Measurements from ENCODE around the gene ELL.

Gene ELL

DNA sequence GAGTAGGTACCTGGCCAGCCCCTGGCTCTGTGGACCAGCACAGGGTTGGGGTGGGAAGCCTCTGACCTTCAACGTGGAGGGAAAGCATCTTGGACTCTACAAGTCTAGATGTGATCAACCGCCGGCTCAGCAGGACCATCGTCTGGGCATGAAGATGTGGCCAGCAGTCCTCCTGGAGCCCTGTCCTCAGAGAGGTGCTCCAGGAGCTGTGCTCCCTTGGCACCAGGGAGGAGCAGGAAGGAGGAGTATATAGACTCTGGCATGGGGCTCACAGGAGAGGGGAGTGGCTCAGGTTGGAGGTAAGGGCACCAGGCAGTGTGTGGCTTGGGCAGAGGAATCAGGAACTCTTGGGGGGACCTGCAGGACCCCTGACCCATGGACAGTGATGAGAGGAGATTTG is 65.6 kb downstream of the ELL start:
- no peak for DNase-seq (ENCODE audit: low read depth in 1 of 2, low spot score in 1 of 2)
- TF ChIP-seq SPI1 (IDR thresholded peaks at IDR 0.05; ENCODE audit: borderline replicate concordance, low read depth): no peak
- H3K27me3 ChIP-seq (ENCODE audit: insufficient read depth, poor library complexity, severe bottlenecking): no peaks in the 10 kb centered on the region
- H3K27ac ChIP-seq (replicated peaks): no peak overlapping the region
- H3K4me3 ChIP-seq (replicated peaks; ENCODE audit: insufficient read depth, low read length): no peak overlapping the region

DNA sequence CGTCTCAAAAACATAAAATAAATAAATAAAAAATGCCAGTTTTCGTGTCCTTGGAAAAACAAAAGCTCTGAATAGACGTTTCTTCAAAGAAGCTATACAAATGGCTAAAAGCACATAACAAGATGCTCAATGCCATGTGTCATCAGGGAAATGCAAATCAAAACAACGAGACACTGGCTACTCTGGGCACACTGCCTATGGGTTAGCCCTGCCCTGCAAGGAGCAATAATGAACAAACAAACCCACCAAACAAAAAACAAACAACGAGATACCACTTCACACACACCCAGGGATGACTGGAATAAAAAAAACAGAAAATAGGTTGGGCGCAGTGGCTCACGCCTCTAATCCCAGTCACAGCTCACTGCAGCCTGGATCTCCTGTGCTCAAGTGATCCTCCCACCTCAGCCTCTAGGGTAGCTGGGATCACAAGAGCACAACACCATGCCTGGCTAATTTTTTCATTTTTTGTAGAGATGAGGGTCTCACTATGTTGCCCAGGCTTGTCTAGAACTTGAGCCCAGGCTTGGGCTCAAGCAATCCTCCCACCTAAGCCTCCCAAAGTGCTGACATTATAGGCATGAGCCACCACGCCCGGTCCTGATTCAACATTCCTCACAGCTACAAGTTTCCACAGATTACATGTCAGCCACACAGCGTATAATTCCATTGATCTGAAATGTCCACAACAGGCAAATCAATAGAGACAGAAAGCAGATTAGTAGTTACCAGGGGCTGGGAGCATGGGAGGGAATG is 68.4 kb downstream of the ELL start:
- TF ChIP-seq, protein P1, sequence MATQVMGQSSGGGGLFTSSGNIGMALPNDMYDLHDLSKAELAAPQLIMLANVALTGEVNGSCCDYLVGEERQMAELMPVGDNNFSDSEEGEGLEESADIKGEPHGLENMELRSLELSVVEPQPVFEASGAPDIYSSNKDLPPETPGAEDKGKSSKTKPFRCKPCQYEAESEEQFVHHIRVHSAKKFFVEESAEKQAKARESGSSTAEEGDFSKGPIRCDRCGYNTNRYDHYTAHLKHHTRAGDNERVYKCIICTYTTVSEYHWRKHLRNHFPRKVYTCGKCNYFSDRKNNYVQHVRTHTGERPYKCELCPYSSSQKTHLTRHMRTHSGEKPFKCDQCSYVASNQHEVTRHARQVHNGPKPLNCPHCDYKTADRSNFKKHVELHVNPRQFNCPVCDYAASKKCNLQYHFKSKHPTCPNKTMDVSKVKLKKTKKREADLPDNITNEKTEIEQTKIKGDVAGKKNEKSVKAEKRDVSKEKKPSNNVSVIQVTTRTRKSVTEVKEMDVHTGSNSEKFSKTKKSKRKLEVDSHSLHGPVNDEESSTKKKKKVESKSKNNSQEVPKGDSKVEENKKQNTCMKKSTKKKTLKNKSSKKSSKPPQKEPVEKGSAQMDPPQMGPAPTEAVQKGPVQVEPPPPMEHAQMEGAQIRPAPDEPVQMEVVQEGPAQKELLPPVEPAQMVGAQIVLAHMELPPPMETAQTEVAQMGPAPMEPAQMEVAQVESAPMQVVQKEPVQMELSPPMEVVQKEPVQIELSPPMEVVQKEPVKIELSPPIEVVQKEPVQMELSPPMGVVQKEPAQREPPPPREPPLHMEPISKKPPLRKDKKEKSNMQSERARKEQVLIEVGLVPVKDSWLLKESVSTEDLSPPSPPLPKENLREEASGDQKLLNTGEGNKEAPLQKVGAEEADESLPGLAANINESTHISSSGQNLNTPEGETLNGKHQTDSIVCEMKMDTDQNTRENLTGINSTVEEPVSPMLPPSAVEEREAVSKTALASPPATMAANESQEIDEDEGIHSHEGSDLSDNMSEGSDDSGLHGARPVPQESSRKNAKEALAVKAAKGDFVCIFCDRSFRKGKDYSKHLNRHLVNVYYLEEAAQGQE (IDR thresholded peaks at IDR 0.05; ENCODE audit: insufficient replicate concordance, low read depth): no peak
- TF ChIP-seq SPI1 (IDR thresholded peaks at IDR 0.05; ENCODE audit: borderline replicate concordance, low read depth): no peak
- Histone ChIP-seq H3K4me3 (replicated peaks; ENCODE audit: insufficient read depth, low read length) (no peak overlapping the region), H3K27ac (replicated peaks) (no peak overlapping the region), H3K27me3 (ENCODE audit: insufficient read depth, poor library complexity, severe bottlenecking) (no peaks in the 10 kb centered on the region)
- DNase-seq (ENCODE audit: low read depth in 1 of 2, low spot score in 1 of 2): no peak

DNA sequence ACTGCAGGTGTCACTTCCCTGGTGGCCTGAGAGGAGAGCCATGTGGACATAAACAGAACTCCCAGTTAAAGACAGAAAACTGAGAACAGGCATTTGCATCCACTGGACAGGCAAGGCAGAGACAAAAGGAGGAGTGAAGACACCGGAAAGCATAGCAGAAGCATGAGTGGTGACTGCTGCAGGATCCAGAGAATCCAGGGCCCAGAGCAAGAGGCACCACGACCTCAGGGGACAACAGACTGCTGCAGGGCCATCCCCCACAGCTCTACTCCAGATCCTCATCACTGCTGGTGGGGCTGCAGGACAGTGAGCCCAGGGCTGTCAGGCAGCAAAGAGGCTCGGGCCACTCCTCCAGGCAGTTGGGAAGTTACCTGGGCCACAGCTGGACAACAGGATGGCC is 69.5 kb downstream of the ELL start:
- no peak overlapping the region for H3K27ac ChIP-seq (replicated peaks)
- DNase-seq (ENCODE audit: low read depth in 1 of 2, low spot score in 1 of 2): no peak

DNA sequence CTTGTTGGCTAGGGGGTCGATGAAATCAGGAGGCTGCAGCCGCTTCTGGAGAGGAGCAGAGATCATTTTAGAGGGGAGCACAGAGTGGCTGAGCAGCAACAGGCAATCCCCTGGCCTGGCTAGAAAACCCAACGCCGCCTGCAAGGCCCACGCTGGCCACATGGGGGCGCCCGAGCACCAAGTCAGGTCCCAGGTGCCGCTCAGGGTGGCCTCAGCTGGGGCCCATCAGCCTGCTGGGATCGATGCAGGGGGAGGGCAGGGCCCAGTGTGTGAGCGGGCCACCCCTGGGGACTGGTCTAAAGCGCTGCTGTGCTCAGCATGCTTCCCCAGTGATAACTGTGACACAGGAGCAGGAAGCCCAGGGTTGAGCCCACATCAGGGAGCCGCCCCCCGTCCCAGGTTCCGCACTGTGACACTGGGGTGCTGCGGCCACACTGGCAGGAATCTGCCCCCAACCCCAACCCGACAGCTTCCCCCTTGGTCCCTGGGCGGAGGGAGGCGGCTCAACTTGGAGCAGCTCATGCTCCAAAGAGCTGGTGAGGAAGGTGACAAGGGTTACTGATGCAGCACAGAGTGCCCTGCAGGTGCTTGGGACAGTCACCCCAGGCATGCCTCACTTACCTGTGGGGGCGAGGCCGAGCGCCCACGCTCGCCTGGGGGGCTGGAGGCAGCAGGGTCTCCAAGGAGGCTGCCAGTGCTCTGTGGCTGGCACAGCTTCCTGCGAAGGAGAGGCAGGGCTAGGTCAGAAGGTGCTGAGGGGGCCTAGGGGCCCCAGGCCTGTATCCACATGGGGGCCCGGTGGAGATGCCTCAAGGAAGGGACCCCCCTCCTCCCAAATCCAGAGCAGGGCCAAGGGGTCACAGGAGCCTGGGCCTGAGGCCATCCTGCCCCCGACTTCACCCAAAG is 70.7 kb downstream of the ELL start:
- no peak for TF ChIP-seq GABPA (IDR thresholded peaks at IDR 0.05; ENCODE audit: low read depth)
- TF ChIP-seq POLR2AphosphoS5 (IDR thresholded peaks at IDR 0.05; ENCODE audit: low read depth): peak; percentile 6; the same call in 1 of the 2 replicates
- TF ChIP-seq, protein P2, sequence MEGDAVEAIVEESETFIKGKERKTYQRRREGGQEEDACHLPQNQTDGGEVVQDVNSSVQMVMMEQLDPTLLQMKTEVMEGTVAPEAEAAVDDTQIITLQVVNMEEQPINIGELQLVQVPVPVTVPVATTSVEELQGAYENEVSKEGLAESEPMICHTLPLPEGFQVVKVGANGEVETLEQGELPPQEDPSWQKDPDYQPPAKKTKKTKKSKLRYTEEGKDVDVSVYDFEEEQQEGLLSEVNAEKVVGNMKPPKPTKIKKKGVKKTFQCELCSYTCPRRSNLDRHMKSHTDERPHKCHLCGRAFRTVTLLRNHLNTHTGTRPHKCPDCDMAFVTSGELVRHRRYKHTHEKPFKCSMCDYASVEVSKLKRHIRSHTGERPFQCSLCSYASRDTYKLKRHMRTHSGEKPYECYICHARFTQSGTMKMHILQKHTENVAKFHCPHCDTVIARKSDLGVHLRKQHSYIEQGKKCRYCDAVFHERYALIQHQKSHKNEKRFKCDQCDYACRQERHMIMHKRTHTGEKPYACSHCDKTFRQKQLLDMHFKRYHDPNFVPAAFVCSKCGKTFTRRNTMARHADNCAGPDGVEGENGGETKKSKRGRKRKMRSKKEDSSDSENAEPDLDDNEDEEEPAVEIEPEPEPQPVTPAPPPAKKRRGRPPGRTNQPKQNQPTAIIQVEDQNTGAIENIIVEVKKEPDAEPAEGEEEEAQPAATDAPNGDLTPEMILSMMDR (IDR thresholded peaks at IDR 0.05; ENCODE audit: insufficient read depth, low read length): peak; percentile 80
- TF ChIP-seq SPI1 (IDR thresholded peaks at IDR 0.05; ENCODE audit: borderline replicate concordance, low read depth): no peak
- Histone ChIP-seq H3K4me3 (replicated peaks; ENCODE audit: insufficient read depth, low read length) (no peak overlapping the region), H3K27ac (replicated peaks) (no peak overlapping the region), H3K27me3 (ENCODE audit: insufficient read depth, poor library complexity, severe bottlenecking) (no peaks in the 10 kb centered on the region)
- peak in 1 of 2 experiments; percentile 79 for DNase-seq (ENCODE audit: low read depth in 1 of 2, low spot score in 1 of 2)

More for the DNA sequence above, 69.5 kb downstream of the ELL start:
- H3K4me3 ChIP-seq (replicated peaks; ENCODE audit: insufficient read depth, low read length): no peak overlapping the region
- no peaks in the 10 kb centered on the region for H3K27me3 ChIP-seq (ENCODE audit: insufficient read depth, poor library complexity, severe bottlenecking)
- TF ChIP-seq, protein P1 (IDR thresholded peaks at IDR 0.05; ENCODE audit: insufficient replicate concordance, low read depth): no peak
- TF ChIP-seq POLR2AphosphoS5 (IDR thresholded peaks at IDR 0.05; ENCODE audit: low read depth) (no peak), GABPA (IDR thresholded peaks at IDR 0.05; ENCODE audit: low read depth) (no peak), SPI1 (IDR thresholded peaks at IDR 0.05; ENCODE audit: borderline replicate concordance, low read depth) (no peak)
- TF ChIP-seq, protein P2 (IDR thresholded peaks at IDR 0.05; ENCODE audit: insufficient read depth, low read length): no peak

All from HL-60 (cell line).